ENCODE results near the gene NFASC.

DNA sequence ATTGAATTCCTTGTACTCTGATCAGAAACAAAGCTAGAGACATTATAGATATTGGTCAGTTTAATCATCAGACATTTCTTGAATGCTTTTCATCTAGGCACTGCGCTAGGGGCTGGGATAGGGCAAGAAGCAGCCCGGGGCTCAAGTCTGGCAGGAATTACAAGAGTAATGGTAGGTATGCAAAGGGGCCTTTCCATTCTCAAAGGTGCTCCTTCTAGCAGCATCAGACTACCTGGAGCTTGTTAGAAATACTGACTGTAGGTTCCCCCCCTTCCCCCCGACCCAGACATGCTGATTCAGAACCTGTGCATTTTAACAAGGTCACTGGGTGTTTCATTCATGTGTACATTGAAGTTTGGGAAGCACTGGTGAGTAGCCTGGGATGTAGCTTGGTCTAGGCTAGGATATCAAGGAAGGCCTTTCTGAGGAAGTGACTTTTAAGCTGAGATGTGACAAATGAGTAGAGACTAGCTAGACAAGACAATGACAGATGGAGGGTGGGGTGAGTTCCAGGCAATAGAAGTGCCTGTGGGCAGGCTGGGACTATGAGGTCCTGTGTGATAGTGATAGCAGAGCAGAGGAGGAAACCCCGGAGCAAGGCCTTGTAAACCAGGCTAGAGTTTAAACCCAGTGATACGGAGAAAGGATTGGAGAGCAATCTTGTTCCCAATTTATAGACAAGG, 26.3 kb downstream of the NFASC start:
- TF ChIP-seq MYC (IDR thresholded peaks at IDR 0.05; ENCODE audit: low read depth, low read length), result no peak
- TF ChIP-seq POLR2AphosphoS5 (IDR thresholded peaks at IDR 0.05; ENCODE audit: insufficient read depth, low read depth, low read length), result no peak
- TF ChIP-seq, protein P1, sequence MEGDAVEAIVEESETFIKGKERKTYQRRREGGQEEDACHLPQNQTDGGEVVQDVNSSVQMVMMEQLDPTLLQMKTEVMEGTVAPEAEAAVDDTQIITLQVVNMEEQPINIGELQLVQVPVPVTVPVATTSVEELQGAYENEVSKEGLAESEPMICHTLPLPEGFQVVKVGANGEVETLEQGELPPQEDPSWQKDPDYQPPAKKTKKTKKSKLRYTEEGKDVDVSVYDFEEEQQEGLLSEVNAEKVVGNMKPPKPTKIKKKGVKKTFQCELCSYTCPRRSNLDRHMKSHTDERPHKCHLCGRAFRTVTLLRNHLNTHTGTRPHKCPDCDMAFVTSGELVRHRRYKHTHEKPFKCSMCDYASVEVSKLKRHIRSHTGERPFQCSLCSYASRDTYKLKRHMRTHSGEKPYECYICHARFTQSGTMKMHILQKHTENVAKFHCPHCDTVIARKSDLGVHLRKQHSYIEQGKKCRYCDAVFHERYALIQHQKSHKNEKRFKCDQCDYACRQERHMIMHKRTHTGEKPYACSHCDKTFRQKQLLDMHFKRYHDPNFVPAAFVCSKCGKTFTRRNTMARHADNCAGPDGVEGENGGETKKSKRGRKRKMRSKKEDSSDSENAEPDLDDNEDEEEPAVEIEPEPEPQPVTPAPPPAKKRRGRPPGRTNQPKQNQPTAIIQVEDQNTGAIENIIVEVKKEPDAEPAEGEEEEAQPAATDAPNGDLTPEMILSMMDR (IDR thresholded peaks at IDR 0.05; ENCODE audit: extremely low read depth in 1 of 2, insufficient read depth in 1 of 2, low read depth in 1 of 2, low read length in 2 of 2), result no peak
- TF ChIP-seq, protein P2, sequence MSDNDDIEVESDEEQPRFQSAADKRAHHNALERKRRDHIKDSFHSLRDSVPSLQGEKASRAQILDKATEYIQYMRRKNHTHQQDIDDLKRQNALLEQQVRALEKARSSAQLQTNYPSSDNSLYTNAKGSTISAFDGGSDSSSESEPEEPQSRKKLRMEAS (IDR thresholded peaks at IDR 0.05; ENCODE audit: insufficient read depth, insufficient read length), result no peak
- no peak for TF ChIP-seq POLR2A (IDR thresholded peaks at IDR 0.05; ENCODE audit: low read depth, low read length)
- no peak for TF ChIP-seq EZH2 (IDR thresholded peaks at IDR 0.05; ENCODE audit: borderline replicate concordance, low read depth, low read length, severe bottlenecking)
- TF ChIP-seq GATA2 (IDR thresholded peaks at IDR 0.05; ENCODE audit: insufficient read depth, insufficient read length, low read depth, low read length), result no peak
- no peak for TF ChIP-seq JUN (IDR thresholded peaks at IDR 0.05; ENCODE audit: borderline replicate concordance, insufficient read depth, insufficient read length, low read depth)
